ENCODE results near the gene SFSWAP. TPM values are rescaled to one million over a fixed set of nuclear protein-coding genes. Genes with fewer than 3 reads are reported as not detected.

The SFSWAP gene
- total and polyA plus RNA-seq, 2 experiments from 2014 or later = 21.4 to 25.1 TPM

DNA sequence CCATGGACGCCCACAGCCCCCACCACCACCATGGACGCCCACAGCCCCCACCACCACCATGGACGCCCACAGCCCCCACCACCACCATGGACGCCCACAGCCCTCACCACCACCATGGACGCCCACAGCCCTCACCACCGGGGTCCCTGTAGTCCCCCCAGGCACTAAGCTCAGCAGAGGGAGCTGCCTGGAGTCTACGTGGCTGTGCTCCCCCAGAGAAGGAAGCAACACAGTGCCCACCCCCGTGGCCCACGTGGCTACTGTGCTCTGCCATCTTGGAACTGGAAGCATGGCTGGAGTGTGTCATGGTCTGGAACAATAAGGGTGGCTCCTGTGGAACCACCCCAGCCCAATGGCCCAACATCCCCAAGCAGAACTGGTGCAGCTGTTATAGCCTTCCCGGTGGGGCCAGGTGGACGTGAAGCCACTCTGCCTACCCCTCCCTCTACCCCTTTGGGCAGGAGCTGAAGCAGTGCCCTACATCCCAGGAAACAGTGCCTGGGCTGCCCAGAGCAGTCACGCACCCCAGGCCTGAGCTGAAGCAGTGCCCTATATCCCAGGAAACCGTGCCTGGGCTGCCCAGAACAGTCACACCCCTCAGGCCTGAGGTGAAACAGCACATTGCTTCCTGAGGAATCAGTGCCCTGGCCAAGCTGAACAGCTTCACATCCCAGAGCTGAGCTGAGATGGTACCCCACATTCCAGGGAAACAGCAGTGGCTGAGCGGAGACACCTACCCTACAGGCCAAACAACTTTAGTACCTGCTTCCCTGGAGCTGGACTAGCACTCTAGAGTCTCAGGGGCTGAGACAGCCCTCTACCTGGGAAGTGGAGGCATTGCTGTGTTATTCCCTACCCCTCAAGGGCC is 9.0 kb upstream of the SFSWAP start:
- Histone ChIP-seq H3K4me2 (no peak overlapping the region), H3K9me3 (ENCODE audit: low read depth) (no peaks in the 10 kb centered on the region), H3K27me3 (no peaks in the 10 kb centered on the region), H3K79me2 (no peaks in the 10 kb centered on the region), H3K9me2 (replicated peaks; ENCODE audit: insufficient read depth) (no peaks in the 10 kb centered on the region), H3K4me1 (ENCODE audit: insufficient read depth) (no peaks in the 10 kb centered on the region), H4K20me1 (ENCODE audit: insufficient read depth, poor library complexity, severe bottlenecking) (no peaks in the 10 kb centered on the region), H3K27ac (no peak overlapping the region), H3K4me3 (no peak overlapping the region), H3K36me3 (replicated peaks; ENCODE audit: insufficient read depth, low read depth) (no peaks in the 10 kb centered on the region), H2AFZ (no peak overlapping the region)
- TF ChIP-seq EZH2 (IDR thresholded peaks at IDR 0.05; ENCODE audit: borderline replicate concordance) (no peak), EZH2phosphoT487 (IDR thresholded peaks at IDR 0.05; ENCODE audit: low read depth, severe bottlenecking, unreplicated experiment) (no peak)
- TF ChIP-seq, protein P1, sequence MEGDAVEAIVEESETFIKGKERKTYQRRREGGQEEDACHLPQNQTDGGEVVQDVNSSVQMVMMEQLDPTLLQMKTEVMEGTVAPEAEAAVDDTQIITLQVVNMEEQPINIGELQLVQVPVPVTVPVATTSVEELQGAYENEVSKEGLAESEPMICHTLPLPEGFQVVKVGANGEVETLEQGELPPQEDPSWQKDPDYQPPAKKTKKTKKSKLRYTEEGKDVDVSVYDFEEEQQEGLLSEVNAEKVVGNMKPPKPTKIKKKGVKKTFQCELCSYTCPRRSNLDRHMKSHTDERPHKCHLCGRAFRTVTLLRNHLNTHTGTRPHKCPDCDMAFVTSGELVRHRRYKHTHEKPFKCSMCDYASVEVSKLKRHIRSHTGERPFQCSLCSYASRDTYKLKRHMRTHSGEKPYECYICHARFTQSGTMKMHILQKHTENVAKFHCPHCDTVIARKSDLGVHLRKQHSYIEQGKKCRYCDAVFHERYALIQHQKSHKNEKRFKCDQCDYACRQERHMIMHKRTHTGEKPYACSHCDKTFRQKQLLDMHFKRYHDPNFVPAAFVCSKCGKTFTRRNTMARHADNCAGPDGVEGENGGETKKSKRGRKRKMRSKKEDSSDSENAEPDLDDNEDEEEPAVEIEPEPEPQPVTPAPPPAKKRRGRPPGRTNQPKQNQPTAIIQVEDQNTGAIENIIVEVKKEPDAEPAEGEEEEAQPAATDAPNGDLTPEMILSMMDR (IDR thresholded peaks at IDR 0.05; ENCODE audit: poor library complexity) = no peak
- 87% methylated on average over 11 of the region's 14 CpGs for WGBS (ENCODE audit: low lambda C conversion rate, missing lambda C conversion rate)
- no peak for DNase-seq (ENCODE audit: low spot score)

DNA sequence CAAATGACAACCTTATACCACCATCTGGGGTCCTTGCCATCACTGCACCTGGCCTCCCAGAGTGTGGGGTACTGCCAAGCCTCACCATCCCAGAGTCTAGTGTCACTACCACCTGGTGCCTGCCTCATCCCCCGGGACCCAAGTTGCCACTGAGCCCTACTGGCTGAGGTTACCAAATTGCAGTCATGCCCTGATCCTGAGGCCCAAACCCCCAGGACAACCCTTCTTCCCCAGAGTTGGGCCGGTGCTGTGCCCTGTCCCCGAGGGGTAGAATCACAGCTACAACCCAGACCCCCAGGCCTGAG is 8.4 kb upstream of the SFSWAP start:
- H3K79me2 ChIP-seq = no peaks in the 10 kb centered on the region
- no peaks in the 10 kb centered on the region for H3K27me3 ChIP-seq
- no peaks in the 10 kb centered on the region for H3K9me3 ChIP-seq (ENCODE audit: low read depth)
- no peaks in the 10 kb centered on the region for H3K9me2 ChIP-seq (replicated peaks; ENCODE audit: insufficient read depth)
- no peaks in the 10 kb centered on the region for H3K4me1 ChIP-seq (ENCODE audit: insufficient read depth)
- no peaks in the 10 kb centered on the region for H3K36me3 ChIP-seq (replicated peaks; ENCODE audit: insufficient read depth, low read depth)
- WGBS (ENCODE audit: low lambda C conversion rate, missing lambda C conversion rate) = 95% methylated on average over 3 of the region's 3 CpGs
- H2AFZ ChIP-seq = no peak overlapping the region
- TF ChIP-seq EZH2phosphoT487 (IDR thresholded peaks at IDR 0.05; ENCODE audit: low read depth, severe bottlenecking, unreplicated experiment) (no peak), EZH2 (IDR thresholded peaks at IDR 0.05; ENCODE audit: borderline replicate concordance) (no peak)
- TF ChIP-seq, protein P1 (IDR thresholded peaks at IDR 0.05; ENCODE audit: poor library complexity) = no peak
- H4K20me1 ChIP-seq (ENCODE audit: insufficient read depth, poor library complexity, severe bottlenecking) = no peaks in the 10 kb centered on the region
- no peak overlapping the region for H3K4me3 ChIP-seq
- no peak overlapping the region for H3K4me2 ChIP-seq
- no peak overlapping the region for H3K27ac ChIP-seq
- DNase-seq (ENCODE audit: low spot score) = no peak

DNA sequence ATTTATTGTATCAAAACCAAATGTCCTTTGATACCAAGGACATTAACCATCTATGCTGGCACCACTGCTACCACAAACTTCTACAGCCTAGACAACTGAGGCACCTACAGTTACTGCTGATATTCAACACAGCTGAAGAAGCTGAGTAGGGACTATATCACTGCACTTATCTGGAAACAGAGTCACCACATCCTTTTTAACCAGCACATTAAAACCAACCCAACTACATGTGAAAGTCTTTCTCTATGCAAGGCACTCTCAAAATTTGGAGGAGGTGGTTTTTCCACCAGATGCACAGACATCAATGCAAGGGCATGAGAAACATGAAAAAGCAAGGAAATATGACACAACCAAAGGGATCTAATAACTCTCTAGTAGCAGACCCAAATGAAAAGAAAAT is 7.7 kb upstream of the SFSWAP start:
- H3K4me3 ChIP-seq = no peak overlapping the region
- TF ChIP-seq EZH2 (IDR thresholded peaks at IDR 0.05; ENCODE audit: borderline replicate concordance) = no peak
- TF ChIP-seq EZH2phosphoT487 (IDR thresholded peaks at IDR 0.05; ENCODE audit: low read depth, severe bottlenecking, unreplicated experiment) = no peak
- TF ChIP-seq, protein P1 (IDR thresholded peaks at IDR 0.05; ENCODE audit: poor library complexity) = no peak
- no peak overlapping the region for H3K27ac ChIP-seq
- no peaks in the 10 kb centered on the region for H3K27me3 ChIP-seq
- H3K9me2 ChIP-seq (replicated peaks; ENCODE audit: insufficient read depth) = no peaks in the 10 kb centered on the region
- H3K4me1 ChIP-seq (ENCODE audit: insufficient read depth) = no peaks in the 10 kb centered on the region
- H3K9me3 ChIP-seq (ENCODE audit: low read depth) = no peaks in the 10 kb centered on the region
- no peak for DNase-seq (ENCODE audit: low spot score)
- H3K79me2 ChIP-seq = no peaks in the 10 kb centered on the region
- no peaks in the 10 kb centered on the region for H4K20me1 ChIP-seq (ENCODE audit: insufficient read depth, poor library complexity, severe bottlenecking)
- no peak overlapping the region for H2AFZ ChIP-seq
- H3K36me3 ChIP-seq (replicated peaks; ENCODE audit: insufficient read depth, low read depth) = no peaks in the 10 kb centered on the region
- no peak overlapping the region for H3K4me2 ChIP-seq

Measured in hepatocyte (in vitro differentiated cells).